OCI-LY7 (cell line): ENCODE results near the gene ASXL1. TPM values are rescaled to one million over a fixed set of nuclear protein-coding genes. Genes with fewer than 3 reads are reported as not detected.

Source experiments
- BruUV-seq: library from RNA; stranded (reverse); fragments of 400-500 nt; replicated peaks from 2 replicates; lab custom pipeline; 2021; lab: Mats Ljungman, UMichigan
- CTCF ChIA-PET: fragments of 300-600 bp; sonication (Branson Sonifier 250); formaldehyde crosslinking; loops from one replicate; lab custom pipeline; 2022; ENCODE audit warnings: antibody characterized with exemption; ENCODE audit not compliant: unreplicated experiment; lab: Charles Lee
- POLR2A ChIA-PET: fragments of 300-600 bp; sonication (Branson Sonifier 250); formaldehyde crosslinking; loops from one replicate; lab custom pipeline; 2022; ENCODE audit warnings: antibody characterized with exemption; lab: Charles Lee
- DNase-seq: peaks from one replicate; pipeline ENCODE4 v3.0.0-alpha.2; 2015; ENCODE audit warnings: low spot score
- H2AFZ ChIP-seq: fragments of 200-600 bp; sonication (generic), shearing (Covaris generic); 2 replicates; pipeline ENCODE4 v1.6.1; 2014; ENCODE audit warnings: mild to moderate bottlenecking, antibody characterized with exemption, low read length, moderate library complexity
- H3K27ac ChIP-seq: fragments of 200-600 bp; sonication (generic); 2 replicates; pipeline ENCODE4 v1.5.1; 2014; ENCODE audit warnings: mixed run types, low read depth, mild to moderate bottlenecking, moderate library complexity, low read length, inconsistent platforms; ENCODE audit not compliant: poor library complexity, severe bottlenecking
- H3K36me3 ChIP-seq: fragments of 200-600 bp; sonication (generic); 2 replicates; pipeline ENCODE4 v1.6.1; 2014; ENCODE audit warnings: mild to moderate bottlenecking, antibody characterized with exemption, low read length, moderate library complexity, mixed read lengths; ENCODE audit not compliant: insufficient read depth
- H3K4me1 ChIP-seq: fragments of 200-600 bp; sonication (generic); 2 replicates; pipeline ENCODE4 v1.5.1; 2014; ENCODE audit warnings: mild to moderate bottlenecking, low read length; ENCODE audit not compliant: insufficient read depth, poor library complexity, severe bottlenecking
- H3K4me2 ChIP-seq: fragments of 200-600 bp; sonication (generic); 2 replicates; pipeline ENCODE4 v1.6.1; 2014; ENCODE audit warnings: mild to moderate bottlenecking, low read length
- H3K4me3 ChIP-seq: fragments of 200-600 bp; sonication (generic); 2 replicates; pipeline ENCODE4 v1.5.1; 2014; ENCODE audit warnings: mild to moderate bottlenecking, low read depth, low read length; ENCODE audit not compliant: poor library complexity, severe bottlenecking
- H3K79me2 ChIP-seq: fragments of 200-600 bp; sonication (generic); 2 replicates; pipeline ENCODE4 v1.6.1; 2016; ENCODE audit warnings: low read depth, mild to moderate bottlenecking, low read length, moderate library complexity, mixed read lengths; ENCODE audit not compliant: insufficient read depth
- H3K9me2 ChIP-seq: fragments of 200-600 bp; sonication (generic); 2 replicates; pipeline ENCODE4 v1.6.1; 2016; ENCODE audit warnings: mild to moderate bottlenecking, low read length, mixed read lengths; ENCODE audit not compliant: insufficient read depth
- H3K9me3 ChIP-seq: fragments of 200-600 bp; sonication (generic); 2 replicates; pipeline ENCODE4 v1.6.1; 2014; ENCODE audit warnings: mild to moderate bottlenecking, mixed run types, low read length, mixed read lengths
- H4K20me1 ChIP-seq: fragments of 200-600 bp; sonication (generic); 2 replicates; pipeline ENCODE4 v1.6.1; 2014; ENCODE audit warnings: mild to moderate bottlenecking, antibody characterized with exemption, low read length, moderate library complexity, mixed read lengths; ENCODE audit not compliant: insufficient read depth
- CTCF ChIP-seq: fragments of 200-600 bp; sonication (generic); conservative IDR thresholded peaks from 2 replicates; pipeline ENCODE4 v1.5.1; 2014; ENCODE audit warnings: mild to moderate bottlenecking, antibody characterized with exemption, low read length, moderate library complexity, mixed read lengths
- EZH2phosphoT487 ChIP-seq: fragments of 200-600 bp; sonication (generic); IDR thresholded peaks from 2 replicates; pipeline ENCODE4 v1.6.1; 2018; ENCODE audit warnings: low read depth, borderline replicate concordance, mild to moderate bottlenecking, mixed run types, antibody characterized with exemption, low read length, moderate library complexity, mixed read lengths
- intact Hi-C: fragments of 100-400 bp; cut with micrococcal nuclease; formaldehyde crosslinking; loops from one replicate; pipeline ENCODE4 v1.10.0; 2022; ENCODE audit not compliant: unreplicated experiment
- total RNA-seq, 2 experiments: library from RNA; depleted of rRNA in 1 of 2; stranded (reverse); fragments of >200 nt in 1 of 2; shearing (Covaris generic) in 1 of 2; gene quantifications; 2 replicates each; pipeline ENCODE4 v1.2.3, GENCODE V29; 2014 to 2022

The ASXL1 gene
- total RNA-seq, 2 experiments from 2014 or later, result 84.7 to 122 TPM

GRCh38 chr20:32325706-32326503 lies 32.2 kb upstream of the ASXL1 start:
- no peaks in the 10 kb centered on the region for H3K4me1 ChIP-seq
- peaks cover 52% of the 10 kb centered on the region for H3K36me3 ChIP-seq
- CTCF ChIA-PET, result no interaction called here
- no peaks in the 10 kb centered on the region for H4K20me1 ChIP-seq
- H3K9me2 ChIP-seq, result no peaks in the 10 kb centered on the region
- no peaks in the 10 kb centered on the region for H3K9me3 ChIP-seq
- no peak overlapping the region for H2AFZ ChIP-seq
- DNase-seq, result no peak
- no TSS peak for BruUV-seq
- no peak overlapping the region for H3K4me2 ChIP-seq
- no peak for TF ChIP-seq EZH2phosphoT487
- TF ChIP-seq CTCF, result no peak
- no peak overlapping the region for H3K4me3 ChIP-seq
- intact Hi-C loops, result no loop called here
- POLR2A ChIA-PET, result interaction anchor here (0.6 to 0.7 kb wide), 2 partner anchors 65 to 75 kb away, joined by 3 read pairs; no protein-coding TSS in a partner anchor
- H3K79me2 ChIP-seq, result no peaks in the 10 kb centered on the region
- H3K27ac ChIP-seq, result no peak overlapping the region

- no peak for DNase-seq
- intact Hi-C loops, result no loop called here
- no TSS peak for BruUV-seq
- H3K9me3 ChIP-seq, result no peaks in the 10 kb centered on the region
- H3K9me2 ChIP-seq, result no peaks in the 10 kb centered on the region
- no peaks in the 10 kb centered on the region for H3K4me1 ChIP-seq
- H3K4me3 ChIP-seq, result no peak overlapping the region
- no peak overlapping the region for H2AFZ ChIP-seq
- H3K27ac ChIP-seq, result no peak overlapping the region
- CTCF ChIA-PET, result no interaction called here
- POLR2A ChIA-PET, result no interaction called here
- TF ChIP-seq CTCF (no peak), EZH2phosphoT487 (no peak)
- peaks cover 53% of the 10 kb centered on the region for H3K36me3 ChIP-seq
- no peaks in the 10 kb centered on the region for H4K20me1 ChIP-seq
- H3K79me2 ChIP-seq, result no peaks in the 10 kb centered on the region
- H3K4me2 ChIP-seq, result no peak overlapping the region
Measured at GRCh38 chr20:32326504-32326845, 31.7 kb upstream of the ASXL1 start.

GRCh38 chr20:32327087-32327681 lies 30.9 kb upstream of the ASXL1 start:
- intact Hi-C loops, result no loop called here
- TF ChIP-seq EZH2phosphoT487 (no peak), CTCF (no peak)
- ChIA-PET POLR2A (no interaction called here), CTCF (no interaction called here)
- Histone ChIP-seq H3K4me1 (no peaks in the 10 kb centered on the region), H2AFZ (no peak overlapping the region), H3K27ac (no peak overlapping the region), H3K9me3 (no peaks in the 10 kb centered on the region), H3K36me3 (peaks cover 56% of the 10 kb centered on the region), H3K4me2 (no peak overlapping the region), H3K9me2 (no peaks in the 10 kb centered on the region), H3K4me3 (no peak overlapping the region), H3K79me2 (no peaks in the 10 kb centered on the region), H4K20me1 (no peaks in the 10 kb centered on the region)
- DNase-seq, result no peak
- BruUV-seq, result no TSS peak
